Caki2 (cell line): ENCODE measurements around the gene CCL24. TPM values are rescaled to one million over a fixed set of nuclear protein-coding genes. Genes with fewer than 3 reads are reported as not detected.
A peak's percentile ranks its signal among the peaks of the same experiment; 100 is the strongest.
"Not testable (repeated sequence)": the region's sequence is repeated elsewhere in the genome, so short reads cannot be mapped to it uniquely, and the experiment has no call there.

ENCODE experiments used
- DNase-seq: peaks from one replicate; pipeline ENCODE4 v3.0.0-alpha.2; 2015; ENCODE audit warnings: low read depth
- in situ Hi-C: cut with HindIII; loops from 2 replicates; pipeline ENCODE4 v1.10.0; 2016; ENCODE audit warnings: low sequenced_read_pairs, low pct_unique_long_range_greater_than_20kb, mixed read lengths
- total RNA-seq: library from RNA; depleted of rRNA; stranded (reverse); fragments of >200 nt; shearing (Covaris generic); gene quantifications from 2 replicates; pipeline ENCODE4 v1.2.3, GENCODE V29; 2014; ENCODE audit warnings: low replicate concordance

Gene CCL24
- total RNA-seq, 1 experiment from 2014 or later, result not detected

DNA sequence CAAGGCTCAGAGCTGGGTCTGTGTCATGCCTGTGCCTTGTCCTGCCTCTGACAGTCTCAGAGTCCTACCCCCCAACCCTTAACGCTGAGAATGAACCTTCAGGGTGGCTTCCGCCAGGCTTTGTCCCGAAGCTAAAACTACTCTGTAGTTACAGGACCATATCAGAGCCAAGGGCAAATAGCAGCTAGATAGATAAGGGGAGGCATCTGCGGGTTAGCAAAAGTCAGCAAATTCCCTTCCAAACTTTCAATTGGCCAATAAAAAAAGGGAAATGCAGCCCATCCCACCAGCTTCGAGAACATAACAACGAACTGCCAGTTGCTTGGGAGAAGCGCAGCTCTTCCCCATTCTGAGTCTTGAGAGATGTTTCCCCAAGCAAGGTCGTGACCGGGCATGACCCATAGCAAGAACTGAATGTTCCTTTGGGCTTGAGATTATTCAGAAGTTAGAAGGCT lies 17.7 kb downstream of the CCL24 start:
- in situ Hi-C loops, result no loop called here

GRCh38 chr7:75793676-75794075 lies 19.9 kb downstream of the CCL24 start:
- DNase-seq, result no peak
- in situ Hi-C loops, result no loop called here

More for the DNA sequence above, 17.7 kb downstream of the CCL24 start:
- no peak for DNase-seq

GRCh38 chr7:75792567-75792966 lies 21.0 kb downstream of the CCL24 start:
- in situ Hi-C loops, DNase-seq: not testable (repeated sequence)

GRCh38 chr7:75789361-75789924 lies 24.2 kb downstream of the CCL24 start:
- no peak for DNase-seq
- in situ Hi-C loops, result no loop called here

GRCh38 chr7:75788154-75788847 lies 25.3 kb downstream of the CCL24 start:
- in situ Hi-C loops, DNase-seq: not testable (repeated sequence)

DNA sequence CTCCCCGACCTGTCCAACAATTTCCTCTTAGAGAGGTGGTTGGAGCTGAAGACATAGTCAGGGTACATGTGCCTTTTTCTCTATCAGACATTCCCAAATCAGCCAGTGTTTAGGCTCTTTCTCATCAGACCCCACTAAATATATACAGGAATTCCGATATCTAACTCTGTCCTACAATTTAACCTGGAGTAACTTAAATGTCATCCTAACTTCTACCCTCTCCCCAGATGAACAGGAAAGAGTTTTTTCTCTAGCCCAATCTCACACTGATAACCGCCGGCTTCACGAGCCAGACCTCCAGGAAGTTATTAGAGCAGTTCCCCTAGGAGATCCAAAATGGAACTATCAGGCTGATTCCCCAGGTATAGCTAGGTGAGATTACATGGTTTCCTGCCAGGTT lies 30.5 kb downstream of the CCL24 start:
- in situ Hi-C loops, DNase-seq: not testable (repeated sequence)

GRCh38 chr7:75780647-75781273 lies 32.8 kb downstream of the CCL24 start:
- in situ Hi-C loops, DNase-seq: not testable (repeated sequence)

- DNase-seq, in situ Hi-C loops: not testable (repeated sequence)
Measured at GRCh38 chr7:75779516-75779915, 34.1 kb downstream of the CCL24 start.

DNA sequence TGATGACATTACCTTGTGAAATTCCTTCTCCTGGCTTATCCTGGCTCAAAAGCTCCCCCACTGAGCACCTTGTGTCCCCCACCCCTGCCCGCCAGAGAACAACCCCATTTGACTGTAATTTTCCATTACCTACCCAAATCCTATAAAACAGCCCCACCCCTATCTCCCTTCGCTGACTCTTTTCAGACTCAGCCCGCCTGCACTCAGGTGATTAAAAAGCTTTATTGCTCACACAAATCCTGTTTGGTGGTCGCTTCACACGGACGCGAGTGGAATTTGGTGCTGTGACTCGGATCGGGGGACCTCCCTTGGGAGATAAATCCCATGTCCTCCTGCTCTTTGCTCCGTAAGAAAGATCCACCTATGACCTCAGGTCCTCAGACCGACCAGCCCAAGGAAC lies 34.6 kb downstream of the CCL24 start:
- DNase-seq, in situ Hi-C loops: not testable (repeated sequence)

GRCh38 chr7:75776295-75776971 lies 37.2 kb downstream of the CCL24 start:
- in situ Hi-C loops, result no loop called here
- peak; percentile 39 for DNase-seq

GRCh38 chr7:75773958-75774357 lies 39.6 kb downstream of the CCL24 start:
- in situ Hi-C loops, DNase-seq: not testable (repeated sequence)

- in situ Hi-C loops, result no loop called here
- DNase-seq, result peak; percentile 78
Measured at GRCh38 chr7:75772081-75773077, 41.2 kb downstream of the CCL24 start, which contains the start of gene CCL26. TSS of gene CCL26 (minus strand) at chr7:75772211. CDS start at chr7:75772176, 35 bp downstream.

GRCh38 chr7:75771224-75771623 lies 42.4 kb downstream of the CCL24 start:
- in situ Hi-C loops, result no loop called here
- no peak for DNase-seq

DNA sequence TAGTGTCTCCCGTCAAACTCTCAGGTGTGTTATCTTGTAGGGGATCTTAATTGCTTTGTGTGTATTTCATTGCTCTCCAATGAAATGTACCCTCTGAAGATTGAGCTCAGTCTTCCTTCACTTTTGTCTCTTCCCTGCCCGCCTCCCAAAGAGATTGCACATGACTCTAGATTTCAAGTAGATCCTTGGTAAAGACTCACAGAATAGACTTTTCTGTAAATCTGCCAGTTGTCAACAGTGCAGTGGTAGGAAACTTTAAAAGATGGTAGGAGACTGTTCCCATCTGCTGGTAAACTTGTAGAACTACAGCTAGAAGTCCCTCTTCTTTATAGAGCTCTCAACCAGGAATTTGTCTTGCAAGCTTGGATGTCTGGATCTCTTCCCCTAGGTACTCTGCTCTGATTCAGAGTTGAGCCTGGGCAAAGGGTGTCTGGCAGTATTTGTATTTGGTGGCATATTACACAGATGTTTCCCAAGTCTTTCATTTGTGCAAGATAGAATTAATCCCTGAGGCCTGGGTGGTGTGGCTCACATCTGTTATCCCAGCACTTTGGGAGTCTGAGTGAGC lies 51.2 kb downstream of the CCL24 start:
- peak; percentile 52 for DNase-seq
- in situ Hi-C loops, result no loop called here

DNA sequence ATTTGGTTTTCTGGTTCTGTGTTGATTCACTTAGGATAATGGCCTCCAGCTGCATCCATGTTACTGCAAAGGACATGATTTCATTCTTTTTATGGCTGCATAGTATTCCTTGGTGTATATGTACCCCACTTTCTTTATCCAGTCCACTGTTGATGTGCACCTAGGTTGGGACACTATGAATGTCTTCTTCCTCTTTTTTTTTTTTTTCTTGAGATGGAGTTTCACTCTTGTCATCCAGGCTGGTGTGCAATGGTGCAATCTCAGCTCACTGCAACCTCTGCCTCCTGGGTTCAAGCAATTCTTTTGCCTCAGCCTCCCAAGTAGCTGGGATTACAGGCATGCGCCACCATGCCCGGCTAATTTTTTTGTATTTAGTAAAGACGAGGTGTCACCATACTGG lies 51.8 kb downstream of the CCL24 start:
- in situ Hi-C loops, DNase-seq: not testable (repeated sequence)
